Measurements from ENCODE around the gene NGDN. TPM values are rescaled to one million over a fixed set of nuclear protein-coding genes. Genes with fewer than 3 reads are reported as not detected.

Gene NGDN
- total RNA-seq, 1 experiment from 2014 or later: 42.0 TPM

- Histone ChIP-seq H4K20me1 (ENCODE audit: insufficient read depth) (no peaks in the 10 kb centered on the region), H3K4me1 (ENCODE audit: control insufficient read depth in 1 of 2, insufficient read depth in 2 of 2, low read length in 2 of 2) (no peaks in the 10 kb centered on the region), H3K4me3 (replicated peaks in 1 of 2; ENCODE audit: low read depth in 1 of 2, low read length in 2 of 2) (no peak overlapping the region), H3K27me3 (ENCODE audit: insufficient read depth, low read length) (peaks cover 7% of the 10 kb centered on the region; the same call in 1 of the 2 replicates), H3K27ac (ENCODE audit: low read depth, low read length) (no peak overlapping the region), H3K79me2 (ENCODE audit: insufficient read depth, low read length) (no peaks in the 10 kb centered on the region), H3K9me3 (ENCODE audit: control insufficient read depth in 1 of 2, insufficient read depth in 1 of 2, low read depth in 1 of 2, low read length in 2 of 2) (no peaks in the 10 kb centered on the region), H3K36me3 (ENCODE audit: control insufficient read depth in 1 of 2, insufficient read depth in 2 of 2, low read length in 2 of 2) (no peaks in the 10 kb centered on the region), H2AFZ (ENCODE audit: low read depth, low read length, poor library complexity, severe bottlenecking) (no peak overlapping the region), H3K9ac (ENCODE audit: low read length) (no peak overlapping the region), H3K9me2 (ENCODE audit: insufficient read depth) (no peaks in the 10 kb centered on the region), H3K4me2 (ENCODE audit: low read length) (no peak overlapping the region)
- BruUV-seq (replicated peaks): no TSS peak
- RAD21 ChIA-PET (ENCODE audit: low non-redundant PET in 1 of 2, low total read pairs in 2 of 2, uncharacterized antibody in 2 of 2, unreplicated experiment in 2 of 2): no interaction called here
- ATAC-seq (no peak), DNase-seq (ENCODE audit: low read depth, low spot score) (no peak)
- intact Hi-C loops (cut with micrococcal nuclease): no loop called here
- POLR2A ChIA-PET: no interaction called here
- CTCF ChIA-PET: no interaction called here
- TF ChIP-seq SRF (IDR thresholded peaks at IDR 0.05; ENCODE audit: low read depth) (no peak), EGR1 (IDR thresholded peaks at IDR 0.05; ENCODE audit: low read depth) (no peak)
- TF ChIP-seq, protein P1, sequence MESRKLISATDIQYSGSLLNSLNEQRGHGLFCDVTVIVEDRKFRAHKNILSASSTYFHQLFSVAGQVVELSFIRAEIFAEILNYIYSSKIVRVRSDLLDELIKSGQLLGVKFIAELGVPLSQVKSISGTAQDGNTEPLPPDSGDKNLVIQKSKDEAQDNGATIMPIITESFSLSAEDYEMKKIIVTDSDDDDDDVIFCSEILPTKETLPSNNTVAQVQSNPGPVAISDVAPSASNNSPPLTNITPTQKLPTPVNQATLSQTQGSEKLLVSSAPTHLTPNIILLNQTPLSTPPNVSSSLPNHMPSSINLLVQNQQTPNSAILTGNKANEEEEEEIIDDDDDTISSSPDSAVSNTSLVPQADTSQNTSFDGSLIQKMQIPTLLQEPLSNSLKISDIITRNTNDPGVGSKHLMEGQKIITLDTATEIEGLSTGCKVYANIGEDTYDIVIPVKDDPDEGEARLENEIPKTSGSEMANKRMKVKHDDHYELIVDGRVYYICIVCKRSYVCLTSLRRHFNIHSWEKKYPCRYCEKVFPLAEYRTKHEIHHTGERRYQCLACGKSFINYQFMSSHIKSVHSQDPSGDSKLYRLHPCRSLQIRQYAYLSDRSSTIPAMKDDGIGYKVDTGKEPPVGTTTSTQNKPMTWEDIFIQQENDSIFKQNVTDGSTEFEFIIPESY (IDR thresholded peaks at IDR 0.05; ENCODE audit: extremely low read depth, insufficient replicate concordance, low read length): no peak
- TF ChIP-seq, protein P2, sequence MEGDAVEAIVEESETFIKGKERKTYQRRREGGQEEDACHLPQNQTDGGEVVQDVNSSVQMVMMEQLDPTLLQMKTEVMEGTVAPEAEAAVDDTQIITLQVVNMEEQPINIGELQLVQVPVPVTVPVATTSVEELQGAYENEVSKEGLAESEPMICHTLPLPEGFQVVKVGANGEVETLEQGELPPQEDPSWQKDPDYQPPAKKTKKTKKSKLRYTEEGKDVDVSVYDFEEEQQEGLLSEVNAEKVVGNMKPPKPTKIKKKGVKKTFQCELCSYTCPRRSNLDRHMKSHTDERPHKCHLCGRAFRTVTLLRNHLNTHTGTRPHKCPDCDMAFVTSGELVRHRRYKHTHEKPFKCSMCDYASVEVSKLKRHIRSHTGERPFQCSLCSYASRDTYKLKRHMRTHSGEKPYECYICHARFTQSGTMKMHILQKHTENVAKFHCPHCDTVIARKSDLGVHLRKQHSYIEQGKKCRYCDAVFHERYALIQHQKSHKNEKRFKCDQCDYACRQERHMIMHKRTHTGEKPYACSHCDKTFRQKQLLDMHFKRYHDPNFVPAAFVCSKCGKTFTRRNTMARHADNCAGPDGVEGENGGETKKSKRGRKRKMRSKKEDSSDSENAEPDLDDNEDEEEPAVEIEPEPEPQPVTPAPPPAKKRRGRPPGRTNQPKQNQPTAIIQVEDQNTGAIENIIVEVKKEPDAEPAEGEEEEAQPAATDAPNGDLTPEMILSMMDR (IDR thresholded peaks at IDR 0.05 in 2 of 3, conservative IDR thresholded peaks at IDR 0.05 in 1 of 3; ENCODE audit: borderline replicate concordance in 1 of 3, insufficient read depth in 1 of 3, low read depth in 2 of 3, low read length in 2 of 3): no peak
These were observed 45.8 kb upstream of the NGDN start for GRCh38 chr14:23423657-23424056.

- H2AFZ ChIP-seq (ENCODE audit: low read depth, low read length, poor library complexity, severe bottlenecking): no peak overlapping the region
- H3K9me2 ChIP-seq (ENCODE audit: insufficient read depth): no peaks in the 10 kb centered on the region
- CTCF ChIA-PET: no interaction called here
- no peak for DNase-seq (ENCODE audit: low read depth, low spot score)
- ATAC-seq: no peak
- RAD21 ChIA-PET (ENCODE audit: low non-redundant PET in 1 of 2, low total read pairs in 2 of 2, uncharacterized antibody in 2 of 2, unreplicated experiment in 2 of 2): no interaction called here
- H3K4me3 ChIP-seq (replicated peaks in 1 of 2; ENCODE audit: low read depth in 1 of 2, low read length in 2 of 2): no peak overlapping the region
- intact Hi-C loops (cut with micrococcal nuclease): no loop called here
- H3K9ac ChIP-seq (ENCODE audit: low read length): no peak overlapping the region
- H3K36me3 ChIP-seq (ENCODE audit: control insufficient read depth in 1 of 2, insufficient read depth in 2 of 2, low read length in 2 of 2): no peaks in the 10 kb centered on the region
- H3K27me3 ChIP-seq (ENCODE audit: insufficient read depth, low read length): peaks cover 7% of the 10 kb centered on the region; the same call in 1 of the 2 replicates
- POLR2A ChIA-PET: interaction anchor here (1.4 kb wide), 1 partner anchor 14 kb away, joined by 3 read pairs; no protein-coding TSS in a partner anchor
- no peaks in the 10 kb centered on the region for H3K9me3 ChIP-seq (ENCODE audit: control insufficient read depth in 1 of 2, insufficient read depth in 1 of 2, low read depth in 1 of 2, low read length in 2 of 2)
- H3K4me1 ChIP-seq (ENCODE audit: control insufficient read depth in 1 of 2, insufficient read depth in 2 of 2, low read length in 2 of 2): no peaks in the 10 kb centered on the region
- H3K4me2 ChIP-seq (ENCODE audit: low read length): no peak overlapping the region
- H3K79me2 ChIP-seq (ENCODE audit: insufficient read depth, low read length): no peaks in the 10 kb centered on the region
- no peaks in the 10 kb centered on the region for H4K20me1 ChIP-seq (ENCODE audit: insufficient read depth)
- BruUV-seq (replicated peaks): no TSS peak
- H3K27ac ChIP-seq (ENCODE audit: low read depth, low read length): no peak overlapping the region
- TF ChIP-seq ZFX (IDR thresholded peaks at IDR 0.05) (no peak), SRF (IDR thresholded peaks at IDR 0.05; ENCODE audit: low read depth) (no peak), CBX3 (IDR thresholded peaks at IDR 0.05; ENCODE audit: low read depth) (no peak), EZH2phosphoT487 (IDR thresholded peaks at IDR 0.05; ENCODE audit: borderline replicate concordance) (no peak), POLR2A (IDR thresholded peaks at IDR 0.05; ENCODE audit: borderline replicate concordance, extremely low read depth, insufficient read depth, insufficient read length) (no peak), JUND (IDR thresholded peaks at IDR 0.05) (no peak), FOSL1 (IDR thresholded peaks at IDR 0.05; ENCODE audit: low read depth) (no peak), ZNF274 (IDR thresholded peaks at IDR 0.05; ENCODE audit: low read depth, low read length) (no peak), CEBPB (IDR thresholded peaks at IDR 0.05; ENCODE audit: low read depth) (no peak), SP1 (IDR thresholded peaks at IDR 0.05; ENCODE audit: low read depth) (no peak), POLR2AphosphoS5 (IDR thresholded peaks at IDR 0.05; ENCODE audit: low read depth, low read length) (no peak)
- TF ChIP-seq, protein P1 (IDR thresholded peaks at IDR 0.05; ENCODE audit: extremely low read depth, insufficient replicate concordance, low read length): no peak
- TF ChIP-seq, protein P3, sequence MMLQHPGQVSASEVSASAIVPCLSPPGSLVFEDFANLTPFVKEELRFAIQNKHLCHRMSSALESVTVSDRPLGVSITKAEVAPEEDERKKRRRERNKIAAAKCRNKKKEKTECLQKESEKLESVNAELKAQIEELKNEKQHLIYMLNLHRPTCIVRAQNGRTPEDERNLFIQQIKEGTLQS (IDR thresholded peaks at IDR 0.05): no peak
These were observed 44.3 kb upstream of the NGDN start for GRCh38 chr14:23425169-23425568.

All from HCT116 (cell line).